Endothelial cell of umbilical vein (primary cell): ENCODE data around the gene SIX5. TPM values are rescaled to one million over a fixed set of nuclear protein-coding genes. Genes with fewer than 3 reads are reported as not detected.

Experiments
- BruUV-seq: library from RNA; stranded (reverse); fragments of 400-500 nt; replicated peaks from 2 replicates; lab custom pipeline; 2021; lab: Mats Ljungman, UMichigan
- CTCF ChIA-PET: fragments of 300-600, 350-600 bp; sonication (Branson Sonifier 250); formaldehyde crosslinking; loops from one replicate; lab custom pipeline; 2021; ENCODE audit warnings: antibody characterized with exemption, inconsistent platforms; lab: Charles Lee
- POLR2A ChIA-PET: fragments of 300-600, 350-600 bp; sonication (Branson Sonifier 250); formaldehyde crosslinking; loops from one replicate; lab custom pipeline; 2021; ENCODE audit warnings: antibody characterized with exemption, inconsistent platforms; lab: Charles Lee
- DNase-seq: peaks from one replicate; pipeline ENCODE4 v3.0.0-alpha.2; 2011; ENCODE audit warnings: low read depth, low spot score
- FAIRE-seq: peaks from 2 replicates; lab custom pipeline; 2011; peaks lifted over from hg19 to GRCh38; lab: Jason Lieb, UNC
- H2AFZ ChIP-seq: 2 replicates; pipeline ENCODE4 v1.6.0; 2012; ENCODE audit warnings: low read depth, low read length, control low read depth, inconsistent platforms
- H3K27ac ChIP-seq: 2 replicates; pipeline ENCODE4 v1.5.1; 2011; ENCODE audit warnings: low read depth, mild to moderate bottlenecking, control low read depth, low read length, moderate library complexity; ENCODE audit not compliant: insufficient read depth
- H3K27me3 ChIP-seq, 2 experiments: 2 replicates each; pipeline versions ENCODE4 v1.6.0 to v1.6.1; 2011; ENCODE audit warnings: low read length in 2 of 2, mixed read lengths in 1 of 2; ENCODE audit not compliant: control insufficient read depth in 2 of 2, insufficient read depth in 2 of 2
- H3K36me3 ChIP-seq, 2 experiments: 2 replicates in 1 of 2; 3 replicates in 1 of 2; pipeline ENCODE4 v1.5.1; 2011; ENCODE audit warnings: low read length in 2 of 2, mild to moderate bottlenecking in 1 of 2, moderate library complexity in 1 of 2; ENCODE audit not compliant: control insufficient read depth in 2 of 2, insufficient read depth in 2 of 2; ENCODE audit errors: extremely low read depth in 1 of 2
- H3K4me1 ChIP-seq: 3 replicates; pipeline ENCODE4 v1.5.1; 2011; ENCODE audit warnings: mild to moderate bottlenecking, low read length; ENCODE audit not compliant: control insufficient read depth, insufficient read depth; ENCODE audit errors: extremely low read depth
- H3K4me2 ChIP-seq: 2 replicates; pipeline ENCODE4 v1.6.1; 2011; ENCODE audit warnings: low read length, control low read depth, mixed read lengths; ENCODE audit not compliant: insufficient read depth
- H3K4me3 ChIP-seq, 3 experiments: fragments of 200-600 bp in 1 of 3; sonication (generic), shearing (Covaris generic) in 1 of 3; replicated peaks in 1 of 3; 2 replicates each; pipeline ENCODE4 v1.5.1; 2011 to 2016; ENCODE audit warnings: control low read depth in 3 of 3, low read length in 3 of 3, mild to moderate bottlenecking in 2 of 3, inconsistent platforms in 1 of 3, low read depth in 1 of 3, moderate library complexity in 1 of 3; ENCODE audit not compliant: insufficient read depth in 1 of 3
- H3K79me2 ChIP-seq: 2 replicates; pipeline ENCODE4 v1.6.0; 2012; ENCODE audit warnings: low read length, inconsistent platforms; ENCODE audit not compliant: control insufficient read depth, insufficient read depth
- H3K9ac ChIP-seq: replicated peaks from 2 replicates; pipeline ENCODE3; 2011; ENCODE audit warnings: low read length, control low read depth; ENCODE audit not compliant: insufficient read depth; ENCODE audit errors: extremely low read depth
- H3K9me1 ChIP-seq: replicated peaks from 3 replicates; pipeline ENCODE4 v1.6.0; 2011; ENCODE audit warnings: mild to moderate bottlenecking, low read length; ENCODE audit not compliant: control insufficient read depth, insufficient read depth; ENCODE audit errors: extremely low read depth
- H3K9me3 ChIP-seq: replicated peaks from 2 replicates; pipeline ENCODE4 v1.5.1; 2012; ENCODE audit warnings: low read length, inconsistent platforms; ENCODE audit not compliant: control insufficient read depth, insufficient read depth
- H4K20me1 ChIP-seq: replicated peaks from 2 replicates; pipeline ENCODE3; 2011; ENCODE audit warnings: mild to moderate bottlenecking, low read length; ENCODE audit not compliant: control insufficient read depth, insufficient read depth; ENCODE audit errors: extremely low read depth
- EZH2 ChIP-seq: IDR thresholded peaks from 2 replicates; pipeline ENCODE4 v1.6.1; 2012; ENCODE audit warnings: borderline replicate concordance, low read depth, mild to moderate bottlenecking, moderate library complexity, low read length, inconsistent platforms; ENCODE audit not compliant: severe bottlenecking
- FOS ChIP-seq: IDR thresholded peaks from 2 replicates; pipeline ENCODE4 v1.6.1; 2011; ENCODE audit warnings: mild to moderate bottlenecking, low read length, moderate library complexity, borderline replicate concordance; ENCODE audit not compliant: insufficient read depth
- GATA2 ChIP-seq: IDR thresholded peaks from 2 replicates; pipeline ENCODE4 v1.7.0; 2011; ENCODE audit warnings: low read depth, mild to moderate bottlenecking, moderate library complexity, mixed read lengths, low read length; ENCODE audit not compliant: insufficient read length, insufficient read depth
- JUN ChIP-seq: IDR thresholded peaks from 2 replicates; pipeline ENCODE4 v1.6.1; 2011; ENCODE audit warnings: borderline replicate concordance, low read depth; ENCODE audit not compliant: insufficient read length, insufficient read depth
- MYC ChIP-seq: IDR thresholded peaks from one replicate; pipeline ENCODE4 v1.6.1; 2011; ENCODE audit warnings: mild to moderate bottlenecking, low read depth, low read length
- POLR2A ChIP-seq: IDR thresholded peaks from 2 replicates; pipeline ENCODE4 v1.6.1; 2012; ENCODE audit warnings: low read depth, mild to moderate bottlenecking, control low read depth, low read length
- POLR2AphosphoS5 ChIP-seq: IDR thresholded peaks from 2 replicates; pipeline ENCODE4 v1.6.1; 2012; ENCODE audit warnings: low read depth, mild to moderate bottlenecking, control low read depth, low read length, moderate library complexity; ENCODE audit not compliant: insufficient read depth
- dilution Hi-C: fragments of 300-500 bp; cut with MboI; formaldehyde crosslinking; loops from one replicate; pipeline ENCODE4 v1.15.0; 2019; ENCODE audit warnings: low sequenced_read_pairs; ENCODE audit not compliant: extremely low pct_ligation_motif_present
- intact Hi-C: fragments of 100-400 bp; cut with micrococcal nuclease; formaldehyde crosslinking; loops from one replicate; pipeline ENCODE4 v1.10.0; 2022
- polyA plus RNA-seq, 4 experiments: library from polyadenylated mRNA; depleted of rRNA in 3 of 4; stranded (reverse) in 3 of 4; unstranded in 1 of 4; fragments of >200 nt; gene quantifications; 2 replicates each; pipeline versions ENCODE4 v1.2.1 to v1.2.3, GENCODE V29; 2011 to 2012; ENCODE audit warnings: missing spikeins in 1 of 4
- total RNA-seq: library from RNA; stranded (reverse); gene quantifications from 2 replicates; pipeline ENCODE4 v1.2.3, GENCODE V29; 2021
- TF ChIP-seq, protein P1 (sequence below), 2 donors: IDR thresholded peaks; 1 replicate in 1 of 2; 2 replicates in 1 of 2; pipeline ENCODE4 v1.5.1; 2011; ENCODE audit warnings: low read length in 2 of 2, mild to moderate bottlenecking in 2 of 2, moderate library complexity in 2 of 2, control low read depth in 1 of 2, inconsistent platforms in 1 of 2, low read depth in 1 of 2; ENCODE audit not compliant: insufficient read depth in 1 of 2; ENCODE audit errors: extremely low read depth in 1 of 2
- TF ChIP-seq, protein P2 (sequence below): IDR thresholded peaks from 2 replicates; pipeline ENCODE4 v1.6.1; 2011; ENCODE audit not compliant: insufficient read depth, insufficient read length

The SIX5 gene
- total and polyA plus RNA-seq, 2 donors (not counting 3 experiments of a cell fraction or from before 2014, with no cell fraction given), result 13.1 to 16.7 TPM

- ChIA-PET POLR2A (no interaction called here), CTCF (interaction anchor here (1.4 to 3.3 kb wide), 3 partner anchors 8 to 40 kb away, joined by 6 to 17 read pairs (median 12); partner anchors contain the start of gene SIX5)
- TF ChIP-seq, protein P1, sequence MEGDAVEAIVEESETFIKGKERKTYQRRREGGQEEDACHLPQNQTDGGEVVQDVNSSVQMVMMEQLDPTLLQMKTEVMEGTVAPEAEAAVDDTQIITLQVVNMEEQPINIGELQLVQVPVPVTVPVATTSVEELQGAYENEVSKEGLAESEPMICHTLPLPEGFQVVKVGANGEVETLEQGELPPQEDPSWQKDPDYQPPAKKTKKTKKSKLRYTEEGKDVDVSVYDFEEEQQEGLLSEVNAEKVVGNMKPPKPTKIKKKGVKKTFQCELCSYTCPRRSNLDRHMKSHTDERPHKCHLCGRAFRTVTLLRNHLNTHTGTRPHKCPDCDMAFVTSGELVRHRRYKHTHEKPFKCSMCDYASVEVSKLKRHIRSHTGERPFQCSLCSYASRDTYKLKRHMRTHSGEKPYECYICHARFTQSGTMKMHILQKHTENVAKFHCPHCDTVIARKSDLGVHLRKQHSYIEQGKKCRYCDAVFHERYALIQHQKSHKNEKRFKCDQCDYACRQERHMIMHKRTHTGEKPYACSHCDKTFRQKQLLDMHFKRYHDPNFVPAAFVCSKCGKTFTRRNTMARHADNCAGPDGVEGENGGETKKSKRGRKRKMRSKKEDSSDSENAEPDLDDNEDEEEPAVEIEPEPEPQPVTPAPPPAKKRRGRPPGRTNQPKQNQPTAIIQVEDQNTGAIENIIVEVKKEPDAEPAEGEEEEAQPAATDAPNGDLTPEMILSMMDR (IDR thresholded peaks at IDR 0.05; ENCODE audit: extremely low read depth in 1 of 2, insufficient read depth in 1 of 2, low read depth in 1 of 2, low read length in 2 of 2), result no peak
- peak; percentile 63 for TF ChIP-seq JUN
- Histone ChIP-seq H3K9me3 (no peaks in the 10 kb centered on the region), H3K27me3 (no peaks in the 10 kb centered on the region), H3K4me1 (peaks cover 12% of the 10 kb centered on the region), H3K4me3 (no peak overlapping the region), H4K20me1 (no peaks in the 10 kb centered on the region), H3K36me3 (no peaks in the 10 kb centered on the region), H3K27ac (peak overlapping the region; percentile 59), H3K79me2 (no peaks in the 10 kb centered on the region), H3K9ac (peak overlapping the region; percentile 0), H2AFZ (peak overlapping the region; percentile 36), H3K9me1 (no peaks in the 10 kb centered on the region), H3K4me2 (no peak overlapping the region)
- FAIRE-seq (peak; percentile 97), DNase-seq (peak; percentile 70)
- intact Hi-C loops, result no loop called here
- no TSS peak for BruUV-seq
- dilution Hi-C loops, result no loop called here
Measured at GRCh38 chr19:45809643-45810159, 40.6 kb upstream of the SIX5 start.

DNA sequence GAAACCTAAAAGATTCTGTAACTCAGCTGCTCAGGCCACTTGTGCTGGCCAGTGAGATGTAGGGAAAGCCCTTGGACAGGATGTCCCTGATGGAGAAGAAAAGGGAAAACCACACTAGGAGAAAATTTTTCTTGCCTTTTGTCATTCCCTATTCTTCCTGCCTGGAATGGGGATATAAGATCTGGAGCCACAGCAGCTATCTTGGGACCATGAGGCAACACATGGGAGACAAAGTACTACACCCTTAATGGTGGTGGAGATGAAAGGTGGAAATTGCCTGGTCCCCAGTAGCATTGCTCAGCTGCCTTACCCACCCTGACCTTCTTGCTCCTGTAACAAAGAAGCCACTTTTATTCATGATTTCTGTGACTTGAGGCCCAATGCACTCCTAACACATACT lies 36.7 kb upstream of the SIX5 start:
- TF ChIP-seq GATA2, result no peak
- TF ChIP-seq FOS, result no peak
- TF ChIP-seq, protein P2, sequence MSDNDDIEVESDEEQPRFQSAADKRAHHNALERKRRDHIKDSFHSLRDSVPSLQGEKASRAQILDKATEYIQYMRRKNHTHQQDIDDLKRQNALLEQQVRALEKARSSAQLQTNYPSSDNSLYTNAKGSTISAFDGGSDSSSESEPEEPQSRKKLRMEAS, result no peak
- no peak for TF ChIP-seq JUN
- TF ChIP-seq POLR2AphosphoS5, result no peak
- TF ChIP-seq POLR2A, result no peak
- no peak for TF ChIP-seq EZH2
- TF ChIP-seq, protein P1 (IDR thresholded peaks at IDR 0.05; ENCODE audit: extremely low read depth in 1 of 2, insufficient read depth in 1 of 2, low read depth in 1 of 2, low read length in 2 of 2), result no peak
- TF ChIP-seq MYC, result no peak
- dilution Hi-C loops, result no loop called here
- H3K9ac ChIP-seq, result no peak overlapping the region

More for the DNA sequence above, 36.7 kb upstream of the SIX5 start:
- no peaks in the 10 kb centered on the region for H4K20me1 ChIP-seq
- H3K4me2 ChIP-seq, result no peak overlapping the region
- H3K9me1 ChIP-seq, result no peaks in the 10 kb centered on the region
- no peaks in the 10 kb centered on the region for H3K36me3 ChIP-seq
- POLR2A ChIA-PET, result no interaction called here
- no peak overlapping the region for H3K4me3 ChIP-seq
- intact Hi-C loops, result no loop called here
- peaks cover 11% of the 10 kb centered on the region for H3K4me1 ChIP-seq
- no peaks in the 10 kb centered on the region for H3K9me3 ChIP-seq
- no TSS peak for BruUV-seq
- DNase-seq (no peak), FAIRE-seq (no peak)
- H3K79me2 ChIP-seq, result no peaks in the 10 kb centered on the region
- CTCF ChIA-PET, result interaction anchor here (0.7 to 2.9 kb wide), 2 partner anchors 11 to 35 kb away, joined by 3 to 19 read pairs; no protein-coding TSS in a partner anchor
- no peak overlapping the region for H3K27ac ChIP-seq
- H2AFZ ChIP-seq, result no peak overlapping the region
- H3K27me3 ChIP-seq, result no peaks in the 10 kb centered on the region
